HCT116 (cell line): Measurements from ENCODE around the gene DCAF5. TPM values are rescaled to one million over a fixed set of nuclear protein-coding genes. Genes with fewer than 3 reads are reported as not detected.

ENCODE experiments used
- ATAC-seq: fragments of 200-7000 bp; cut with Tn5 transposase; 2 replicates; pipeline ENCODE4 v1.9.1; 2020; ENCODE audit warnings: mild to moderate bottlenecking, moderate library complexity
- BruUV-seq: library from RNA; stranded (reverse); fragments of 400-500 nt; replicated peaks from 2 replicates; lab custom pipeline; 2021; lab: Mats Ljungman, UMichigan
- CTCF ChIA-PET: fragments of 300-600 bp; sonication (Branson Sonifier 250); formaldehyde crosslinking; loops from one replicate; lab custom pipeline; 2021; ENCODE audit warnings: antibody characterized with exemption; lab: Charles Lee
- POLR2A ChIA-PET: fragments of 300-600, 350-600 bp; sonication (Branson Sonifier 250); formaldehyde crosslinking; loops from one replicate; lab custom pipeline; 2021; ENCODE audit warnings: antibody characterized with exemption; lab: Charles Lee
- RAD21 ChIA-PET, 2 experiments: fragments of 300-600 bp; sonication (Branson Sonifier 250); formaldehyde crosslinking; loops; one replicate each; lab custom pipeline; 2023; ENCODE audit warnings: low total read pairs in 2 of 2; ENCODE audit not compliant: uncharacterized antibody in 2 of 2, unreplicated experiment in 2 of 2, low non-redundant PET in 1 of 2; lab: Charles Lee
- DNase-seq: peaks from one replicate; pipeline ENCODE4 v3.0.0-alpha.2; 2010; ENCODE audit warnings: low read depth, low spot score
- H2AFZ ChIP-seq: fragments of 200-600 bp; shearing (Covaris generic), sonication (generic); 2 replicates; pipeline ENCODE4 v1.6.1; 2017; ENCODE audit warnings: low read depth, mixed run types, mixed read lengths, antibody characterized with exemption, low read length; ENCODE audit not compliant: poor library complexity, severe bottlenecking
- H3K27ac ChIP-seq: 2 replicates; pipeline ENCODE4 v1.5.1; 2012; ENCODE audit warnings: low read depth, low read length
- H3K27me3 ChIP-seq: fragments of 200-600 bp; sonication (generic); 2 replicates; pipeline ENCODE4 v1.6.1; 2016; ENCODE audit warnings: mixed run types, low read length, mixed read lengths; ENCODE audit not compliant: insufficient read depth
- H3K36me3 ChIP-seq, 2 experiments: fragments of 200-500 bp in 1 of 2; fragments of 200-600 bp in 1 of 2; sonication (Bioruptor generic) in 1 of 2; sonication (generic) in 1 of 2; 2 replicates each; pipeline versions ENCODE4 v1.5.1 to v1.6.1; 2014 to 2016; ENCODE audit warnings: low read length in 2 of 2, inconsistent platforms in 1 of 2, mixed read lengths in 1 of 2, mixed run types in 1 of 2; ENCODE audit not compliant: insufficient read depth in 2 of 2, control insufficient read depth in 1 of 2
- H3K4me1 ChIP-seq, 2 experiments: fragments of 200-600 bp in 1 of 2; sonication (generic) in 1 of 2; 2 replicates each; pipeline versions ENCODE4 v1.5.1 to v1.6.1; 2012 to 2017; ENCODE audit warnings: low read length in 2 of 2, inconsistent platforms in 1 of 2, mild to moderate bottlenecking in 1 of 2, mixed read lengths in 1 of 2, mixed run types in 1 of 2, moderate library complexity in 1 of 2; ENCODE audit not compliant: insufficient read depth in 2 of 2, control insufficient read depth in 1 of 2
- H3K4me2 ChIP-seq: fragments of 200-600 bp; sonication (generic); 2 replicates; pipeline ENCODE4 v1.6.1; 2017; ENCODE audit warnings: mixed run types, low read length, mixed read lengths
- H3K4me3 ChIP-seq, 2 experiments: fragments of 200-600 bp in 1 of 2; sonication (generic) in 1 of 2; replicated peaks in 1 of 2; 2 replicates each; pipeline ENCODE4 v1.5.1; 2011 to 2016; ENCODE audit warnings: low read length in 2 of 2, control low read depth in 1 of 2, low read depth in 1 of 2, mild to moderate bottlenecking in 1 of 2, mixed read lengths in 1 of 2, mixed run types in 1 of 2
- H3K79me2 ChIP-seq: fragments of 200-600 bp; sonication (generic); 2 replicates; pipeline ENCODE4 v1.6.1; 2017; ENCODE audit warnings: mild to moderate bottlenecking, mixed run types, low read length, moderate library complexity, mixed read lengths; ENCODE audit not compliant: insufficient read depth
- H3K9ac ChIP-seq: fragments of 200-600 bp; sonication (generic); 2 replicates; pipeline ENCODE4 v1.6.1; 2016; ENCODE audit warnings: low read length, mixed read lengths
- H3K9me2 ChIP-seq: fragments of 200-600 bp; sonication (generic), shearing (Covaris generic); 2 replicates; pipeline ENCODE4 v1.6.1; 2017; ENCODE audit warnings: mixed run types, mild to moderate bottlenecking, moderate library complexity; ENCODE audit not compliant: insufficient read depth
- H3K9me3 ChIP-seq, 2 experiments: fragments of 200-500 bp in 1 of 2; fragments of 200-600 bp in 1 of 2; sonication (Bioruptor generic) in 1 of 2; sonication (generic) in 1 of 2; 2 replicates each; pipeline ENCODE4 v1.6.1; 2014 to 2017; ENCODE audit warnings: low read length in 2 of 2, mixed read lengths in 2 of 2, inconsistent platforms in 1 of 2, low read depth in 1 of 2, mild to moderate bottlenecking in 1 of 2, mixed run types in 1 of 2, moderate library complexity in 1 of 2; ENCODE audit not compliant: control insufficient read depth in 1 of 2, insufficient read depth in 1 of 2
- H4K20me1 ChIP-seq: fragments of 200-600 bp; sonication (generic), shearing (Covaris generic); 2 replicates; pipeline ENCODE4 v1.6.1; 2017; ENCODE audit warnings: mixed run types, mild to moderate bottlenecking, moderate library complexity; ENCODE audit not compliant: insufficient read depth
- ATF3 ChIP-seq: IDR thresholded peaks from 2 replicates; pipeline ENCODE4 v1.6.1; 2012
- CEBPB ChIP-seq: IDR thresholded peaks from 2 replicates; pipeline ENCODE4 v1.6.1; 2012; ENCODE audit warnings: low read depth
- EGR1 ChIP-seq: IDR thresholded peaks from 2 replicates; pipeline ENCODE4 v1.6.1; 2012; ENCODE audit warnings: low read depth
- EZH2 ChIP-seq: fragments of 200-600 bp; sonication (generic); IDR thresholded peaks from 2 replicates; pipeline ENCODE4 v1.6.1; 2017; ENCODE audit warnings: antibody characterized with exemption, mixed run types
- EZH2phosphoT487 ChIP-seq: fragments of 200-600 bp; IDR thresholded peaks from 2 replicates; pipeline ENCODE4 v1.6.1; 2018; ENCODE audit warnings: antibody characterized with exemption, borderline replicate concordance
- FOSL1 ChIP-seq: IDR thresholded peaks from 2 replicates; pipeline ENCODE4 v1.6.1; 2012; ENCODE audit warnings: low read depth
- JUND ChIP-seq: IDR thresholded peaks from 2 replicates; pipeline ENCODE4 v1.6.1; 2012
- MAX ChIP-seq: IDR thresholded peaks from 2 replicates; pipeline ENCODE4 v1.6.1; 2012
- SIN3A ChIP-seq: IDR thresholded peaks from 2 replicates; pipeline ENCODE4 v1.6.1; 2012; ENCODE audit warnings: low read depth
- SP1 ChIP-seq: IDR thresholded peaks from 2 replicates; pipeline ENCODE4 v1.6.1; 2012; ENCODE audit warnings: low read depth
- SRF ChIP-seq: IDR thresholded peaks from 2 replicates; pipeline ENCODE4 v1.6.1; 2012; ENCODE audit warnings: low read depth
- TCF7L2 ChIP-seq: IDR thresholded peaks from 2 replicates; pipeline ENCODE4 v1.7.0; 2011; ENCODE audit warnings: borderline replicate concordance, inconsistent platforms; ENCODE audit not compliant: insufficient read depth, insufficient read length; ENCODE audit errors: extremely low read depth
- ZFX ChIP-seq: fragments of 450-650 bp; IDR thresholded peaks from 2 replicates; pipeline ENCODE4 v1.6.1; 2017
- intact Hi-C: fragments of 100-400 bp; cut with micrococcal nuclease; formaldehyde crosslinking; loops from 2 replicates; pipeline ENCODE4 v1.10.0; 2022
- total RNA-seq: library from RNA; stranded (reverse); gene quantifications from one replicate; pipeline ENCODE4 v1.2.1, GENCODE V29; 2021; ENCODE audit not compliant: unreplicated experiment

DCAF5 gene
- total RNA-seq, 1 experiment from 2014 or later: 27.1 TPM

GRCh38 chr14:69046476-69046860, 106.5 kb downstream of the DCAF5 start (continued):
- TF ChIP-seq MAX (no peak), EZH2phosphoT487 (no peak)

- no peak overlapping the region for H3K4me3 ChIP-seq
- H3K9ac ChIP-seq: no peak overlapping the region
- H3K27me3 ChIP-seq: no peaks in the 10 kb centered on the region
- no peaks in the 10 kb centered on the region for H3K79me2 ChIP-seq
- H3K27ac ChIP-seq: no peak overlapping the region
- no peaks in the 10 kb centered on the region for H3K9me2 ChIP-seq
- ChIA-PET RAD21 (no interaction called here), POLR2A (no interaction called here), CTCF (no interaction called here)
- DNase-seq: no peak
- intact Hi-C loops: no loop called here
- no peaks in the 10 kb centered on the region for H3K36me3 ChIP-seq
- no peaks in the 10 kb centered on the region for H3K4me1 ChIP-seq
- no TSS peak for BruUV-seq
- no peak for ATAC-seq
- no peak overlapping the region for H3K4me2 ChIP-seq
- H3K9me3 ChIP-seq: no peaks in the 10 kb centered on the region
- H4K20me1 ChIP-seq: no peaks in the 10 kb centered on the region
- no peak for TF ChIP-seq SRF
- no peak for TF ChIP-seq JUND
- no peak for TF ChIP-seq SIN3A
- no peak for TF ChIP-seq EZH2phosphoT487
- no peak for TF ChIP-seq SP1
- TF ChIP-seq EGR1: no peak
- no peak for TF ChIP-seq MAX
- TF ChIP-seq TCF7L2: no peak
- no peak for TF ChIP-seq ZFX
- TF ChIP-seq FOSL1: no peak
- TF ChIP-seq ATF3: no peak
- no peak for TF ChIP-seq EZH2
- no peak for TF ChIP-seq CEBPB
- TF ChIP-seq, all 23 proteins: peak for 0
- H2AFZ ChIP-seq: no peak overlapping the region
These were observed 107.0 kb downstream of the DCAF5 start for GRCh38 chr14:69045857-69046475.
